ENCODE measurements around the gene GRIN2C.
A peak's percentile ranks its signal among the peaks of the same experiment; 100 is the strongest.

GRIN2C gene

GRCh38 chr17:74865504-74866197 is 6.0 kb upstream of the GRIN2C start:
- TF ChIP-seq, protein P1, sequence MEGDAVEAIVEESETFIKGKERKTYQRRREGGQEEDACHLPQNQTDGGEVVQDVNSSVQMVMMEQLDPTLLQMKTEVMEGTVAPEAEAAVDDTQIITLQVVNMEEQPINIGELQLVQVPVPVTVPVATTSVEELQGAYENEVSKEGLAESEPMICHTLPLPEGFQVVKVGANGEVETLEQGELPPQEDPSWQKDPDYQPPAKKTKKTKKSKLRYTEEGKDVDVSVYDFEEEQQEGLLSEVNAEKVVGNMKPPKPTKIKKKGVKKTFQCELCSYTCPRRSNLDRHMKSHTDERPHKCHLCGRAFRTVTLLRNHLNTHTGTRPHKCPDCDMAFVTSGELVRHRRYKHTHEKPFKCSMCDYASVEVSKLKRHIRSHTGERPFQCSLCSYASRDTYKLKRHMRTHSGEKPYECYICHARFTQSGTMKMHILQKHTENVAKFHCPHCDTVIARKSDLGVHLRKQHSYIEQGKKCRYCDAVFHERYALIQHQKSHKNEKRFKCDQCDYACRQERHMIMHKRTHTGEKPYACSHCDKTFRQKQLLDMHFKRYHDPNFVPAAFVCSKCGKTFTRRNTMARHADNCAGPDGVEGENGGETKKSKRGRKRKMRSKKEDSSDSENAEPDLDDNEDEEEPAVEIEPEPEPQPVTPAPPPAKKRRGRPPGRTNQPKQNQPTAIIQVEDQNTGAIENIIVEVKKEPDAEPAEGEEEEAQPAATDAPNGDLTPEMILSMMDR (IDR thresholded peaks at IDR 0.05; ENCODE audit: low read depth, low read length): no peak
- DNase-seq (ENCODE audit: extremely low read depth, low read depth): no peak

- peak; percentile 19 for DNase-seq (ENCODE audit: extremely low read depth, low read depth)
- TF ChIP-seq, protein P1 (IDR thresholded peaks at IDR 0.05; ENCODE audit: low read depth, low read length): peak; percentile 96
Observed at GRCh38 chr17:74864866-74865395, 5.2 kb upstream of the GRIN2C start.

- no peak for DNase-seq (ENCODE audit: extremely low read depth, low read depth)
- TF ChIP-seq, protein P1 (IDR thresholded peaks at IDR 0.05; ENCODE audit: low read depth, low read length): no peak
Observed at GRCh38 chr17:74864297-74864865, 4.7 kb upstream of the GRIN2C start.

DNA sequence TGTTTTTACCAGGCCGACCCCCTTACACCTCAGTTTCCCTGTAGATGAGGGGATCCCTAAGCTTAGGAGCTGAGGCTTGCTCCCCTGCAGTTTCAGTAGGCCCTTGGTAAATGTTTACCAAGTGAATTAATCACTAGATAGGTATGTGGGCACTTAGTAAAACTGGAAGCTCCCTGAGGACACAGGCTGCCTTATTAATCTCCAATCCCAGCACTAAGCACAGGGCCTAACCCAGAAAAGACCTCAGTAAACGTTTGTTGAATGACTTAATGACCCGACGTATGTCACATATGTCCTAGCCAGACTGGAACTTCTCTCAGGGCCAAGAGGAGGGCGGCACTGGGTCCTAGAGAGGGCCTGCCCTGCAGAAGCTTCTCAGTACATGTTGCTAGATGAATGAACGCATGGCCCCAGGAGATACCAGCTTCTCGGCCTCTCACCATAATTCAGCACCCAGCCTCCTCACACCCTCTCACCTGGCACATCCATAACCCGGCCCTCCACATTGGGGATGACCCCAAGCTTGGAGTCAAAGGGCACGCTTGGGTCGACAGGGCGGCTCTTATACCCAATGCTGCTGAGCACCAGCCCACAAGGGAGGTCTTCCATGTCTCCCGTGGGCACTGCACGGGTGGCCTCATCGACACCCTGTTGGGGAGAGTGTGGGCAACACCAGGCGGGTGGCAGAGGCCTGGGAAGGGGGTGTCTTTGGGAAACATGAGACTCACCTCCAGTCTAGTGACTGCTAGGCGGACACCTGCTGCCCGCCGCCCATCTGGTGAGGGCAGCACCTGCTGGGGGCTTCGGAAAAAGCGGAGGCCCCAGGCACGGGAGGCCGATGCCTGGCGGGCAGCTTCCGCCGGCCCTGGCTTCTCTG is 4.0 kb upstream of the GRIN2C start:
- no peak for DNase-seq (ENCODE audit: extremely low read depth, low read depth)
- TF ChIP-seq, protein P1 (IDR thresholded peaks at IDR 0.05; ENCODE audit: low read depth, low read length): no peak

DNA sequence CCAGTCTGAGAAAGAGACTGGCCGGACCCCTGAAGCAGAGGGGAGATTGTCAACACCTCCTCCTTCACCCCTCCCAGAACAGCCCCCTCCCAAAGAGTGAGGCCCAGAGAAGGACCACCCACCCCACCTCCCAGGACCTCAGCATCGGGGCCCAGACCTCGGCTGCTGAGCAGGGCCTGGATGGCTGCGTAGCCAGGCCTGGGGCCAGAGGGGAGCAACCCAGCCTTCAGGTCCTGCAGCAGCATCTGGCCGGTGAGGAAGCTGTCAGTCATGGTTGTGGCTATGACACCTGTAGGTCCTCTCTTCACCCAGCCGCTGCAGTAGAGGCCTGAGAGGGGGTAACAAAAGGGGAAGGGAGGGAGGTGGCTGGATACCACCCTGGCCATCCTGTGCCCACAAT is 3.2 kb upstream of the GRIN2C start:
- TF ChIP-seq, protein P1 (IDR thresholded peaks at IDR 0.05; ENCODE audit: low read depth, low read length): no peak
- DNase-seq (ENCODE audit: extremely low read depth, low read depth): no peak

GRCh38 chr17:74862108-74862901 is 2.6 kb upstream of the GRIN2C start:
- DNase-seq (ENCODE audit: extremely low read depth, low read depth): peak; percentile 7
- TF ChIP-seq, protein P1 (IDR thresholded peaks at IDR 0.05; ENCODE audit: low read depth, low read length): peak; percentile 67
